Breast epithelium (tissue), 3 donors: ENCODE data around the gene EDDM13.
A peak's percentile ranks its signal among the peaks of the same experiment; 100 is the strongest.

ENCODE experiments used
- POLR2A ChIP-seq: fragments of 450-650 bp; IDR thresholded peaks from one replicate; pipeline ENCODE4 v1.6.1; 2016; ENCODE audit warnings: antibody characterized with exemption, mild to moderate bottlenecking, moderate library complexity
- POLR2AphosphoS5 ChIP-seq, 3 donors: sonication (generic); formaldehyde crosslinking; IDR thresholded peaks; one replicate each; pipeline ENCODE4 v1.6.1; 2017; ENCODE audit warnings: antibody characterized with exemption in 3 of 3
- TF ChIP-seq, protein P1 (sequence below), 3 donors: fragments of 450-650 bp; IDR thresholded peaks; one replicate each; pipeline ENCODE4 v1.5.1; 2016 to 2017; ENCODE audit warnings: antibody characterized with exemption in 3 of 3, mild to moderate bottlenecking in 3 of 3, moderate library complexity in 3 of 3

DNA sequence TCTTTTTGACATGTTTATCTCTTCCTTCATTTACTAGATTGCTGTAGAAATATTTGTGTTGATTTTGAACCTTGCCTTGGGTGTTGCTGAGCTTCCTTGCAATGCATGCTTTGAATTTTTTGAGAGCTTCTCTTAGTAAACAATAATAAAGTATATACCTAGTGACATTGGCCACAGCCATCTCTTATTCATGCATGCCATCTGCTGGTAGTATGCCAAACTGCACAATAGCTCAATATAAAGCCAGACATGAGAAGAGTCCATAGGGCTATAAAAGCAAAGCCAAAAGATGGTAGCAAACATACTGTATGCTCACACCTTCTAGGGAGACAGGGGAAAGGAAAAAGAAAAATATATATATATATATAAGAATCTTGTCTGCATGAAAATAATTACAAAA lies 61.0 kb downstream of the EDDM13 start:
- TF ChIP-seq, protein P1, sequence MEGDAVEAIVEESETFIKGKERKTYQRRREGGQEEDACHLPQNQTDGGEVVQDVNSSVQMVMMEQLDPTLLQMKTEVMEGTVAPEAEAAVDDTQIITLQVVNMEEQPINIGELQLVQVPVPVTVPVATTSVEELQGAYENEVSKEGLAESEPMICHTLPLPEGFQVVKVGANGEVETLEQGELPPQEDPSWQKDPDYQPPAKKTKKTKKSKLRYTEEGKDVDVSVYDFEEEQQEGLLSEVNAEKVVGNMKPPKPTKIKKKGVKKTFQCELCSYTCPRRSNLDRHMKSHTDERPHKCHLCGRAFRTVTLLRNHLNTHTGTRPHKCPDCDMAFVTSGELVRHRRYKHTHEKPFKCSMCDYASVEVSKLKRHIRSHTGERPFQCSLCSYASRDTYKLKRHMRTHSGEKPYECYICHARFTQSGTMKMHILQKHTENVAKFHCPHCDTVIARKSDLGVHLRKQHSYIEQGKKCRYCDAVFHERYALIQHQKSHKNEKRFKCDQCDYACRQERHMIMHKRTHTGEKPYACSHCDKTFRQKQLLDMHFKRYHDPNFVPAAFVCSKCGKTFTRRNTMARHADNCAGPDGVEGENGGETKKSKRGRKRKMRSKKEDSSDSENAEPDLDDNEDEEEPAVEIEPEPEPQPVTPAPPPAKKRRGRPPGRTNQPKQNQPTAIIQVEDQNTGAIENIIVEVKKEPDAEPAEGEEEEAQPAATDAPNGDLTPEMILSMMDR (IDR thresholded peaks at IDR 0.05), result peak in 2 of 3 donors; percentile 37 to 40
- TF ChIP-seq POLR2A (no peak), POLR2AphosphoS5 (IDR thresholded peaks at IDR 0.05) (no peak)
